Hindlimb muscle (tissue), 1 donor: ENCODE measurements around the gene TNRC6B. TPM values are rescaled to one million over a fixed set of nuclear protein-coding genes. Genes with fewer than 3 reads are reported as not detected.
A peak's percentile ranks its signal among the peaks of the same experiment; 100 is the strongest.

ENCODE experiments used
- DNase-seq: peaks from one replicate; pipeline ENCODE4 v3.0.0-alpha.2; 2013
- polyA plus RNA-seq: library from polyadenylated mRNA; unstranded; fragments of 120-200 nt; gene quantifications from one replicate; pipeline ENCODE4 v1.2.1, GENCODE V29; 2013; ENCODE audit not compliant: insufficient read length

Gene TNRC6B
- polyA plus RNA-seq, 1 donor: 13.1 TPM

DNA sequence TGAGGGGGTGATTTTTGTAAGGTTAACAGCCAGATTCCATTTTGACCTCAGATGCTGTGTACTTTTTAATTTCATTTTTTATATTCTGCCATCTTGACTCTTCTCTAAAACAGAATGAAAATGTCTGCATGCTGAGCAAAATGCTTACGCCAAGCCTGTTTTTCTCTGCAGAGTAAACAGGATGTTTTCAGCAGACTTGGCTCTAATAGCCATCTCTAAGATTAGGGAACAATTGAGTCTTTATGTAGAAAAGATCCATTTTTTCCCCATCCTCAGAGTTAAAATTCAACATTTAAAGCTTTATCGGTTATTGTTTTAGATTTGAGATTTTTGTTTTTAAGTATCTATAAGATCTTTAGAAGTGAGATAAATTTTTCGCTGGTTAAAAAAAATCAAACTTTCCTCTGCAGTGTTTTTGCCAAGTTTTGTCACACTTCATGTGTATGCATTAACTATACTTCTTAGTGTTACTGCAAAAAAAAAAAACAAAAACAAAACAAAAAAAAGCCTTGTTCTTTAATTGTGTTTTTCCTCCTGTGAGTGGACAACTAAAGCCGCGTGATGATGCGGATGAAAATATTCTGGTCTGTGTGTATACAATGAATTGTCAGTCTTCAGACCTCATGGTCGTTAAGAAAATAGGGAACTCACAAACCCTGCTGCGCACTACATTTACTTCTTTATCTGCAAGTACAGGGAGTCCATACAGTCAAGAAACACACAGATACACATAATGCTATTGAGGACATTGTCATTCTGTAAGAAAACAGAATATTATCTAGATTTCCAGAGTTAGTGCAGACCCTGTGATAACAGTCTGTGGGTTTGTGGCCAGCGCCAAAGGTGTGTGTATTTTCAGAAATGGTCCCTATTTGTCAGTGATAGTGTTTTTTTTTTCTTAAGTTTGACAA lies 151.1 kb downstream of the TNRC6B start:
- DNase-seq: no peak

DNA sequence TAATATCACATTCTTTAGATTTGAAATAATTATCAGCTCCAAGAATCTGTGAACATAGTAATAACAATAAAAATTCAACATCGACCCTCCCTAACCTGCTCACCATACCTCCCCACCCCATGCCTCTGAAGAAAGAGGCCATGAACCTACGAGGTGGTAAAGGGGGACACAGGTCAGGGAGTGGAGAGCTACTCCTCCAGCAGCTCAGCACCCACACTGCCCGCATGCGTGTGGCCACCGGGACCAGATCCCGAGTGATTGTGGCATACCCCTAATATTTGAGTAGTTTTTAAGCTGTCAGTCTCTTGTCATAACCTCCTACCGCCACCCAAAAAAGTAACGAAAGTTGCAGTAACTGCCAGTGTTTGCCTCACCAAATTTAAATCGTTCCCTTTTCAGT lies 151.7 kb downstream of the TNRC6B start:
- no peak for DNase-seq

DNA sequence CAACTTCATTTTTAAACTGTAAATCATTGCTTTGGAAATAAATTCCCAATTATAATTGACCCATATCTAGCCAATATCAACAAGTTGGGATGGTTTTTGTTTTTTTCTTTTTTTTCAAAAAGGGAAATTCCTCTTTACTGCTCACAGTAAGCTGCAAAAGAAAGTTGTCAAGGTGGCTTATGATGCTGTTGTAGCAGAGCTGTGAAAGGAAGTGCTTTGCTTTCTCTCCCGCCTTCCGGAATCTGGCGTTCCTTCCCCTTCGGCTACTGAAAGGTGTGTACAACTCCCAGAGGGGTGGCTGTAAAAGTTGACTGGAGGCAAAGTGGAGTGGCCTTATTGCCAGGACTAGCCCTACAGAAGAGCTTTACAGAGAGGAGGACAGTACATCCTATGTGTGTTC lies 152.4 kb downstream of the TNRC6B start:
- no peak for DNase-seq

DNA sequence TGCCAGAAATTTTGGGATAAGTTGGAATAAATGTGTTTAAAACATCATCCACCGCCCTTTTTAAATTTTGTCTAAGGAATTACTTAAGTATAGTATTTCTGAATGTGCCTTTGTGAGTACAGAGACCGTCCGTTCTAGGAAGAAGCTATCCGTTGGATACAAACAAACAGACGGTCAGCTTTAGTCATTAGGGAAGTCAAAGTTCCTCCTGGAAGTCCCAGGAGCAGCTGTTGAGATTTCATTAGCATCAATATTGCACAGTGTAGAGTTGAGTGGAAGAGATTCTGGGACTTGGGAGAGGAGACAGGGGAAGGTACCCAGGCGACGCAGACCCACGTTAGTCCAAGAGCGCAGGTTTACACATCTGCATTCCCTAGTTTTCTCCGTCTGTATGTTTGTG lies 152.9 kb downstream of the TNRC6B start:
- DNase-seq: no peak

DNA sequence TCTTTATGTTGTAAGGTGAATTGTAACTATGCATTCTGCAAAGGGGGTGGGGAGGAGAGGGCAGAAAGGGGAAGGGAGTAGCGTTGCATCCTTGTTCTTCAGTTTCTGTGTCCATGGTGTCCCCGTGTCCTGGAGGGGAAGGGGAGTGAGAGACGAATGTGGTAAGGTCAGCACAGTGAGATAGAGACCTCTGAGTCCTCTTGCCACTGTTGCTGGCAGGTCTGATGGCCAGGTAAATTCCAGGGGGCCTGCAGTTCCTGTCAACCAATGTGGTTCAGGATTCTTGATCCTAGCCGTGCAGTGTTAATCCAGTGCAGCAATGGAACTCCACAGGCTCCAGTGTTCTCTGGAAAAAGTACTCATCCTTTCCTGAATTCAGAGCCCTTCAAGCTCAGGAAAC lies 154.0 kb downstream of the TNRC6B start:
- DNase-seq: no peak

DNA sequence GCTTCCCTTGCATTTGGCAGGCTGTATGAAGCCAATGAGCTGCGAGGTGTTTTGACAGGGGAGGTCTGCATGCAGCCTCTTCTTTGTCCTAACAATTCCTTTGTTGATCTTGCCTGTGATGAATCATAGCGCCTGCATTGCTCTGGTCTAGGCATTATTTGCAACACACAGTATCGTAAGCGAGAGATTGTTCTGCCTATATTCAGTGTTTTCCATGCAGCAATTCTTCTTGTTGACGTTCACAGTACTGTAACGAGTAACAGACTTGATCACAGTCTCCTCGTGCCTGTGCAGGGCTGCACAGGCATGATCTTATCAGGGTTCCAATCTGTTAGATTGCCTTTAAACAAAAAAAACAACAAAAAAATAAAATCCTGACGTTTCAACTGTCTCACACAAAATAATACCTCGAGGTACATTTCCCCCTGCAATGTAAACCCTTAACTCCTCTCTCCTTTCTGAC lies 154.6 kb downstream of the TNRC6B start:
- DNase-seq: no peak

DNA sequence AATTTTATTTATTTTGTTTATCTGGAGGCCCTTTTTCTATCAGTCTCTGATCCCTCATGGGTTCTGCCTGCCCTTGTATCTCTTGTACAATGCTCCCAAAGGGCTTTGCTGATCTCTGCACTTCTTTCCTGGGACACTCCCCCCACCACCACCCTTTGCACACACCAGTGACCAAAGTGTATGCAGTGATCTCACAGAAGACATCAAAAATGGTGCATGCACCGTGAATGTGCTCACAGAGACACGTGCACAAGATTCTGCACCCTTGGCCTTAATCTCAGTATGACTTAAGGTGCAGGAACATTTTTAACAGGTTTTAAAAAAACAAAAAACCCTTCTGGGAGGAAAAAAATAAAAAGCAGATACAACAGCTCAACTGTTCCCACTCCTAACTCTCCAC lies 156.3 kb downstream of the TNRC6B start:
- DNase-seq: no peak

DNA sequence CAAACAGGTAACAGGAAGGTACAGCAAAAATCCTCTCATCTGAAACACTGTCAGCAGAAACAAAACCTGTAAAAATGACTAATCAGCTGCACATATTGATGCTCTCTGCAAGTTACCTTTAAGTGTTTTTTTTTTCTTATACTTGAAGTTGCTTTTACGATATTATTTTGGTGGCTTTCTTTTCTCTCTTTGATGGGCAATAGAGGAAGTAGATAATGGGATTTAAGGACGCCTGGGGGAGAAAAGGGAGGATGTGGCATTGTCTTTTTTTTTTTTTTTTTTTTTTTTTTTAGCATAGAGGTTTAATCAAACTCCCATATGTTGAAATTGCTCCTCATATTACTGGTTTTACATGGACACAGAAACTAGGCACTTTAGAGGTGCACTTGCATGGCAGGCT lies 157.2 kb downstream of the TNRC6B start:
- no peak for DNase-seq

DNA sequence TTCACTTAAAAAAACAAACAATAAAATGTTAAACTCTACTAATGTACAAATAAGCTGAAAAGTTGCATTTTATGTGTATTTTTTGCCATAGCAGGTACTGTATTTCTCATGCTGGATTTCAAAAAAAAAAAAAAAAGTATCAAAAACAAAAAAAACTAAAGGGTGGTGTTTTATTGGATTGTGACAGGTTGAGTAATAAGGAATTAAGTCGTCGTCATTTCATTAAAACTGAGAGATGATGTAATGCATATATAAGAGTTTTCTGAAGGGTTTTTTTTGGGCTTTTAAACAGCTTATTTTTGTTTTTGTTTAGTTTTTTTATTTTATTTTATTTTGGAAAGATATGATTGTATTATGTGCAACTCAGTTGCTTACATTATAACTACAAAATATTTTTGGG lies 157.6 kb downstream of the TNRC6B start:
- DNase-seq: no peak

DNA sequence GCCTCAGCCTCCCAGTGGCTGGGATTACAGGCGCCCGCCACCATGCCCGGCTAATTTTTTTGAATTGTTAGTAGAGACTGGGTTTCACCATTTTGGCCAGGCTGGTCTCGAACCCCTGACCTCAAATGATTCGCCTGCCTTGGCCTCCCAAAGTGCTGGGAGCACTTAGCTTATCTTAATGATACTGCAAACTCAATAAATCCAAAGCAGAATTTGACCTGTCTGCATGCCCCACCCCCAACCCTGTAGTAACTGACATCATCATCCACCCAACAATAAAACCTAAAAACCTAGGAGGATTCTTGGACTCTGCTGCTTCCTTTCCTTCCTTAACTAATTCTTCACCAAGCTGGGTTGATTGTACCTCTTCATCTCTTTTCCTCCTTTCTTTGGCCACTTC lies 162.3 kb downstream of the TNRC6B start:
- DNase-seq: no peak

DNA sequence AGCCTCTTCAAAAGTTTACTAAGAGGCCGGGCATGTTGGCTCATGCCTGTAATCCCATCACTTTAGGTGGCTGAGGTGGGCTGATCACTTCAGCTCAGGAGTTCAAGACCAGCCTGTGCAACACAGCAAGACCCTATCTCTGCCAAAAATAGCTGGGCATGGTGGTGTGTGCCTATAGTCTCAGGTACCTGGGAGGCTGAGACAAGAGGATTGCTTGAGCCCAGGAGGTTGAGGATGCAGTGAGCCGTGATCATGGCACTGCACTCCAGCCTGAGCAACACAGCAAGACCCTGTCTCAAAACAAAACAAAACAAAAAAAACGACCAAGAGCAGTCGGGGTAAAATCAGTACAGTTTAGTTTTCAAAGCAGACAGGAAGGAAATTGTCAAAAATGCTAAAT lies 163.9 kb downstream of the TNRC6B start:
- no peak for DNase-seq

DNA sequence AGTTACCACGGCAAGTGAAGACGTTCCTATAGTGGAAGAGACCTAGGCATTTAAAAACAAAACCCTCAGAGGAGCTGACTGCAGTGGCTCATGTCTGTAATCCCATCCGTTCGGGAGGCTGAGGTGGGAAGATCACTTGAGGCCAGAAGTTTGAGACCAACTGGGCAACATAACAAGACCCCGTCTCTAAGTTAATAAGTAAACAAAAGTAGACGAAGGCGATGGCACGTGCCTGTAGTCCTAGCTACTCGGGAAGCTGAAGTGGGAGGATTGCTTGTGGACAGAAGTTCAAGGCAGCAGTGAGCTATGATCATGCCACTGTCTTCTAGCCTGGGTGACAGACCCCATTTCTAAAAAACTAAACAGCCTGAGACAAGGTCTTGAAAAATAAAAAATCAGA lies 164.8 kb downstream of the TNRC6B start:
- DNase-seq: no peak

DNA sequence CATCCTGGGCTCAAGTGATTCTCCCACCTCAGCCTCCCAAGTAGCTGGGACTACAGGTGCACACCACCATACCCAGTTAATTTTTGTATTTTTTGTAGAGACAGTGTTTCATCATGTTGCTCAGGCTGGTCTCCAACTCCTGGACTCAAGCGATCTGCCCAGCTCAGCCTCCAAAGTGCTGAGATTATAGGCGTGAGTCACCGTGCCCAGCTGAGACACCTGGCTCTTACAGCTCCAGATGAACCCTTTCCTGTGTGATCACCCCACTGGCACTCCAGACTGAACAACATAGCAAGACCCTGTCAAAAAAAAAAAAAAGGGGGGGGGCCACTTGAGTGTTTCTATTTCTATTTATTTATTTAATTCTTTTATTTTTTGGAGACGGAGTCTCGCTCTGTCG lies 167.5 kb downstream of the TNRC6B start:
- DNase-seq: no peak

DNA sequence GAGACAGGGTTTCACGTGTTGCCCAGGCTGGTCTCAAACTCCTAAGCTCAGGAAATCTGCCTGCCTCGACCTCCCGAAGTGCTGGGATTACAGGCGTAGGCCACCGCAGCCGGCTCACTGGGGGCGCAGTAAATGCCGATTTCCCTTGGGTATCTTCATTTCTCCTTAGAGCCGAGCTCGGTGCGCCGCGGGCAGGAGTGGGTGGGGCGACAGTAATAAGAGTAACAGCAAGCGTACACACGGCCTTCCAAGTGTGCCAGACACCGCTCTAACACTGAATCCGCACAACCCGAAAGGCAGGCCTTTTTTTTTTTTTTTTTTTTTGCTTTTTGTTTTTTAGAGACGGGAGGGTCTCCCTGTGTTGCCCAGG lies 168.1 kb downstream of the TNRC6B start:
- no peak for DNase-seq

DNA sequence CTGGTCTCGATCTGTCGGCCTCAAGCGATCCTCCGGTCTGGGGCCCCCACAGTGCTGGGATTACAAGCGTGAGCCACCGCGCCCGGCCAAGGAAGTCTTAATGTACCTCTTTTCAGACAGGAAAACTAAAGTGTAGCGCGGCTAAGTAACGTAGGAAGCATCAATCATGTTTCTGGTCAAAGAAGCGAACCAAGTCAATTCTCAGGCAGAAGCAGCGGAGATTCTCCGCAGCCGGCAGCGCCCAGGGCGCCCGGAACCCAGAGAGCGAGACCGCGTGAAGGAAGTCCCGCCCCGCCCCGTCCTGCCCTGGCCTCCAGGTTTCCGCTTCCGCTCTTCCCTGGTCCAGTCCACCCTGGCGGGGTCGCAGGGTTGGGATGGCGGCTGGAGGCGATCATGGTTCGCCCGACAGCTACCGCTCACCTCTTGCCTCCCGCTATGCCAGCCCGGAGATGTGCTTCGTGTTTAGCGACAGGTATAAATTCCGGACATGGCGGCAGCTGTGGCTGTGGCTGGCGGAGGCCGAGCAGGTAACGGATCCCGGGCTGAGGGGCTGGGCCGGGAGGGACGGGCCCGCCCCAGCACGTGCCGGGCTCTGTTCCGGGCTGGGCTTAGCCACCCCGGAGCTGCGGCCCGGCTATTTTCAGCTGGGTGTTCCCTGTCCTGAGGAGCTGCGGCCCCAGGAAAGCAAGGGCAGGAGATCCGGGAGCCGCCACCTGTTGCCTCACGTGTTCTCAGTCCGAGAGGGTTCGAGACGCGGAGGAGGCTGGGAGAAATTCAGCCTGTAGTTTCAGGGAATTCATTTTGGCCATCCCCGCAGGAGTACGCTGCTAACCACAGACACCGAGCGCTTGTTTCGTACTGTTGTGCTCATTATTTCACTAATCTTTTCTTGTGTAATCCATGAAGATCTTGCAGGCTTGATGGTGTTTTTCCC lies 168.7 kb downstream of the TNRC6B start, which contains the start of gene ADSL:
TSS of gene ADSL (plus strand) at position 316 of the 934 bp plus-strand sequence. CDS start at position 375, 59 bp downstream.
- peak; percentile 94 for DNase-seq

DNA sequence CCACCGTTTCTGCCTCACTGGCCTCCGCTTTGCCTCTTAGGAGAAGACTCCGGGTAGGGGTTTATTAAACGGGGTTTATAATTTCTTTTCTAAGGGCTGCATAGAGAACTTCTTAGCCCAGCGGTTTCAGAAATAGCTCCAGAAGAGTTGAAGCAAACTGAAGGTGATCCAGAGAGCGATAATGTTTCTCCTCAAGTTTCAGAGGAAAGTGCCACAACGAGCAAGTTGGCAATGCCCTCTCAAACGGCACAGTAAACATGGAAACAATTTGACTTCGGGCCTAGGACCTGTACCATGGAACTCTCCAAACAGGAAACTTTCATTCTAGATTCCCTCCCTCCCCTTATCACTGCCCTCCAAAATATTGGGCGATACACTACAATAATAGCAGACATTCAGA lies 169.6 kb downstream of the TNRC6B start:
- DNase-seq: no peak

DNA sequence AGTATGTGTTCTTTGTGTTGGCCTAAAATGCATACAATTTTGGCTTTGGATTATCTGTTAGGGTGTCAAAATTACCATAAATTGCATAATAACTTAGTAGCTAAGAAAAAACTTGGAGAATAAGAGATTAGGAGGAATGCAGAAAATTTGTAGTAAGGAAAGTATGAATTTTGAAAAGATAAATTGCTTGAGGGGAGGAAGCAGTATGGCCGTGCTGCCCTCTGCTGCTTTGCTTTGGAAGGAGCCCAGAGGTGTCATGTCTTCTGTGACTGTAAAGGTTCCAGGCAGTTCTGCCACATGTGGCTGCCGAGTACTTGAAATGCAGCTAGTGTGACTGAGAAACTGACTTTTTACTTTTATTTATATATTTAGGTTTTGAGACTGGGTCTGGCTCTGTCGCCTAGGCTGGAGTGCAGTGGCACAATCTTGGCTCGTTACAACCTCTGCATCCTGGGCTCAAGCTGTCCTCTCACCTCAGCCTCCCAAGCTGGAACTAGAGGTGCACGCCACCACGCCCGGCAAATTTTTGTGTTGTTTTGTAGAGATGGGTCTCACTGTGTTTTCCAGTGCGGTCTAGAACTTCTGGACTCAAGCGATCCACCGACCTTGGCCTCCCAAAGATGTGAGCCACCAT lies 170.4 kb downstream of the TNRC6B start:
- DNase-seq: peak; percentile 61

DNA sequence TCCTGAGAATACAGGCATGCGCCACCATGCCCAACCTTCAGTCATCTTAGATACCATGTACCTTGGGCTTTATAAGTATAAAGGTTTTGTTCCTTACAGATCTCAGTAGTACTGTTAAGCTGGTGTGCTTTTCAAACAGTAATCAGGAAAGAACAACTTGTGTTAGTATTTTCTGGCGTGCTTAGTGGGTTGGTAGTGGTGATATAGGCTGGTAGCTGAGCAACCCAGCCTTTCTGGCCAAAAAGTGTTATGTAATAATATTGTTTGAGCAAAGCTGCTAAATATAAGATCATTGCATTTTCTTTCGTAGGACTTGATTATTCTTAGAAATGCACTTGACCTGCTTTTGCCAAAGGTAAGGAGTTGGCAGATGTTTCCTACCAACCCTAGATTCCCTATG lies 175.0 kb downstream of the TNRC6B start:
- DNase-seq: no peak

DNA sequence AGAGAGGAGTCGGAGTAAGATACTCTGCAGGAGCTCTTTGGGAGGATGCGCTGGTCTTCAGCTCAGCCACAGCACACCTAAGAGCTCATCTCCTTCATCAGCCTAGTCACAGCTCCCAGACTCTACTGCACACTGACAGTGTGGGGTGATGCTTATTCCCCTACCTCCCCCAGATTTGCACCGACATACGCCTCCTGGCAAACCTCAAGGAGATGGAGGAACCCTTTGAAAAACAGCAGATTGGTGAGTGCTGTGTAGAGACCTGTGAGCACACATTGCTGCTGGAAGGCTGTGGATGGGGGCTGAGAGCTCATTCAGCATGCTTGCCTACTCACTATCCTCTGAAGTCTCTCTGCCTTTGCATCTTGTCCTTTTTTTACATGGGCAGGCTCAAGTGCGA lies 183.4 kb downstream of the TNRC6B start:
- no peak for DNase-seq

DNA sequence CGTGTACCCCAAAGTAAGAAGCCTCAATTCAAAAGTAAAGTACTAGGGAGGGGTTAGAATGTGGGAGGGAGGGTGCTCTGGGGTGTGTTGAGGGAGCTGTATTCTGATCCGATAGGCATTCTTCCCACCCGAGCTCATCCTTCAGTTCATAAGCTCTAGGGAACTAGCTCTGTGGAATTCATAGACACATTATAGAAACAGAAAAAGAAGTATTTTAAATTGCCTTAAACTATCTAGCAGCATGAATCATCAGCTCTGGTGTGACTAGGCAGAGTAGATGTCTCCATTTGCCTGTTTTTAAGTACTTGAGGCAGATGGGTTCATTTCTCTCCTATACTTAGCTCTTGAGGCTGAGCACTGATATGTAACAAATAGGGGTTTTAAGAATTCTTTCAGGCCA lies 185.3 kb downstream of the TNRC6B start:
- DNase-seq: no peak

DNA sequence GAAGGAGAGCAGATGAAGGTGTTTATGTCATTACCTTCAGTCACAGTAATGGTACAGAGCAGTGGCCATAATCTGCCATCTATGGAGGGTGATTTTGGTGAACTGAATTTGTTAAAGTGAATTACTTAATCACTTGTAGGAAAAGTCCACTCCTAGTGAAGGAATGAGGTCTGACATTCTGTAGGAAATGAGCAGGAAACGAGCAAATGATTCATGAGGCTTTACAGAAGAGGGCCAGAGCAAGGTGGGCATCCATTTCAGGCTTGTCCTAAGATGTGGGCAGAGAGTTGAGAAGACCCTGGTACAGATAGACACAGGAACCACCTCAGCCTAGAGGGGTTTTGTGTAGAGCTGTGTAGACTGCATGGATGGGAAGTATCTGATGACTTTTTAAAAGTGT lies 186.7 kb downstream of the TNRC6B start:
- no peak for DNase-seq

DNA sequence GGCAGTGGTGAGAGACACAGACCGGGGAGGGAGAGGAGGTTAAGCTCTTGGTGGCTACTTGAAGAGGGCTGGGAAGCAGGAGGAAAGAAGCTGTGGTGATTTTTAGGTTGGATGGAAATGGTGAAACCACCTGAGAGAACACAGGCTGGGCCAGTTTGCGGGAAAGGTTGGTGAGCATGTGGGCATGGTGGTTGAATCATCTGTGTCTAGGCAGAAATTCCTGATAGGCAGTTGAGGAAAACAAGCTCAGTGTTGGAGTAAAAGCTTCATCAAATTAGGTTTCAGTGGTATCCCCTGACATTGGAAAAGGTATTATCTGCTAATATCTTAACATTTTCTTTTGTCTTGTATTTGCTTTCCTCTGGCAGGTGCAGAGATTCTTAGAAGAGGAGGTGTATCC lies 188.3 kb downstream of the TNRC6B start:
- no peak for DNase-seq

DNA sequence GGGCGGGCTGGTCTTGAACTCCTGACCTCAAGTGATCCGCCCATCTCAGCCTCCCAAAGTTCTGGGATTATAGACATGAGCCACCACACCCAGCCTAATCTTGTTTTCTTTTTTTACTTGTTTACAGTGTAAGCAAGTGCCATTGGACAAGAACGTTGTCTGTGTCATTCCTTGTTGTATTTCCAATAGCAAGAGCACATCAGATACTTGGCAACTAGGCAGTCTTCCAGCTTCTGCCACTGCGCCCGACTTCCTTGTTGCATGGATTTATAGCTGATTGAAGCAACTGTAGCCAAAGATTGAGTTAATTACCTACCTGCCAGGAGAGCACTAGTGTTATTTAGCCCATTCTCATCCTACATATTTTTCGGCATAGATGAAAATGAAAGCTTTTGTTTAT lies 189.6 kb downstream of the TNRC6B start:
- DNase-seq: no peak
